Smooth muscle cell of the brain vasculature (primary cell): ENCODE data around the gene GOLGA8R.
"Not testable (repeated sequence)": the region's sequence is repeated elsewhere in the genome, so short reads cannot be mapped to it uniquely, and the experiment has no call there.

Experiments used
- DNase-seq: peaks from one replicate; pipeline ENCODE4 v3.0.0-alpha.2; 2012; ENCODE audit warnings: low read depth, low spot score

GOLGA8R gene, protein sequence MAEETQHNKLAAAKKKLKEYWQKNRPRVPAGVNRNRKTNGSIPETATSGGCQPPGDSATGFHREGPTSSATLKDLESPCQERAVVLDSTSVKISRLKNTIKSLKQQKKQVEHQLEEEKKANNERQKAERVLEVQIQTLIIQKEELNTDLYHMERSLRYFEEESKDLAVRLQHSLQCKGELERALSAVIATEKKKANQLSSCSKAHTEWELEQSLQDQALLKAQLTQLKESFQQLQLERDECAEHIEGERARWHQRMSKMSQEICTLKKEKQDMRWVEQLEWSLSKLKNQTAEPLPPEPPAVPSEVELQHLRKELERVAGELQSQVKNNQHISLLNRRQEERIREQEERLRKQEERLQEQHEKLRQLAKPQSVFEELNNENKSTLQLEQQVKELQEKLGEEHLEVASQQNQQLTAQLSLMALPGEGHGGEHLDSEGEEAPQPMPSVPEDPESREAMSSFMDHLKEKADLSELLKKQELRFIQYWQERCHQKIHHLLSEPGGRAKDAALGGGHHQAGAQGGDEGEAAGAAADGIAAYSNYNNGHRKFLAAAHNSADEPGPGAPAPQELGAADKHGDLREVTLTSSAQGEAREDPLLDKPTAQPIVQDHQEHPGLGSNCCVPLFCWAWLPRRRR

DNA sequence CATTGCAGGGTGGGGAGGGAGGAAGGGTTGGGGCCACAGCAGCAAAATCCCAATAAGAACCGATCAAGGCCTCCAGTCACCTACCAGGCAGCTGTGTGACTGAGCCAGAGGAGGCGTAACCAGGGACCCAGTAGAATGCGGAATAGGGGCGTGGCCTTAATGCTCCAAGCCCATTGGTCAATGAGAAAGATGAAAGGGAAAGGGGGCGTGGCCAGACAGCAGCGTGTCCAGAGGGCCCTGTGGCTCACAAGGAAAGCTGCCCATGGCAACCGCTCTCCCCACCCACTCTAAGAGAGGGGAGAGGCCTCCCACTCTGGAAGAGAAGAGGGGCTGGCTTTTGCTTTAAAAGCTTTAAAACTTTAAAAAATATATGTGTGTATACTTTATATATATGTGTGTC is at the start of gene GOLGA8R:
GOLGA8R (minus strand) TSS at position 101 of the 400 bp plus-strand sequence; CDS start at position 3, 98 bp downstream.
- DNase-seq, result not testable (repeated sequence)

DNA sequence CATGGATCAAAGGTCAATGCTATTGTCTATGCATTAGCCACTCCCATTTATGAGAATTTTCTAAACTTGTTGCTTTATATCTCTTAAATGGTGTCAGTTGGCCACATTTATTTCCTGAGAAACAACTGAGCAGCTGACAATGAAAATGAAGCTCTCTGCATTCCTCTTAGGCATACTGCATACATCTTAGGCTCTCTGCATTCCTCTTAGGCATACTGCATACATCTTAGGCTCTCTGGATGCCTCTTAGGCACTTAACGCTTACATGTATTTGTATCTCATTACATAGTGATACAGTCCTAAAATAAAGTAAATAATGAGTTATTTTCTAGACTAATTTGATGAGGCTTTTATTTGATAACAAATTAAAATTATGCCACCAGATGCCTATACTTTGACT is 49.8 kb upstream of the GOLGA8R start:
- not testable (repeated sequence) for DNase-seq

DNA sequence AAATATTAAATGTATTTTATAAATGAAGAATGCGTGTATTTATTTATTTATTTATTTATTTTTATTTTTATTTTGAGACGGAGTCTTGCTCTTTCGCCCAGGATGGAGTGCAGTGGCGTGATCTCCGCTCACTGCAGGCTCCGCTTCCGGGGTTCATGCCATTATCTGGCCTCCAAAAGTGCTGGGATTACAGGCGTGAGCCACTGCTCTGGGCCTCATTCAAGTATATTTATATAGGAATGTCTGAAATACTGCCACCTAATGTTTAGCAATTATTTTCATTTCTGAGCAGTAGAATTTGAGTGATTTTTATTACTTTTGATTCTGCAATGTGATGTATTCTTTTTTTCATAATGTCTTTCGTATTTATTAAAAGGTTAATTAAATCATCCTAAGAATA is 48.1 kb upstream of the GOLGA8R start:
- DNase-seq, result not testable (repeated sequence)

DNA sequence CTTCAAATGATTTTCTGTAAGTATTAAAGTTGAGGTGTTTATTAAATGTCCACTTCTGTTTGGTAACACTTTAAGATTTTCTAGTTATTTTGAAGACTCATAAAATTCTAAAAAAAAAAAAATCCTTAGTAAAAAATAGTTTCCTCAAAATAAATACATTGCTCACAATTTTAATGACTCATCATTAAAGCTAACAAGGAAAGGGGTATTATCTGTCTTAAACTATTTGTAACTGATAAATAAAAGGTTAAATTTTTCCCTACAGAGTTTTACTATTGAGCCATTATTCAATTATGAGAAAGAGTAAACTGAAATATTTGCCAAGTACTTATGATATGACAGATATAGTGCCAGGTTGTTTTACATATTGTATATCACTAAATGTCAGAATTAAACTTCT is 38.6 kb upstream of the GOLGA8R start:
- DNase-seq, result not testable (repeated sequence)

DNA sequence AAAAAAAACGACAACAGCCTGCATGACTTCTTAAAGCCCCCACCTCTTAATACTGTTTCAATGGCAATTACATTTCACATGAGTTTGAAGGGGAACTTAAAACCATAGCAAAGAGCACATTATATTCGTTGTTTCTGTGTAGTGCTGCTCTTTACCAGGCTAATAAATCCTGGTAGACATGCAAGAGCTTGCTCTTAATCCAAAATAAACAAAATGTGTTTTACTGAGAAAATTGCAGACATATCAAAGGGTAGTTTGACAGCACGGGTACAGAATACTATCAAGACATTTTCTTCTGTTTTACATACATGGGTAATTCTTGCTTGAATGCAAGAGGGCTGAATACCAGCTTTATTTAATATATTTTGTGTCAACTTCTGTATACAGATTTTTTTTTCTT is 24.3 kb upstream of the GOLGA8R start:
- DNase-seq, result not testable (repeated sequence)

DNA sequence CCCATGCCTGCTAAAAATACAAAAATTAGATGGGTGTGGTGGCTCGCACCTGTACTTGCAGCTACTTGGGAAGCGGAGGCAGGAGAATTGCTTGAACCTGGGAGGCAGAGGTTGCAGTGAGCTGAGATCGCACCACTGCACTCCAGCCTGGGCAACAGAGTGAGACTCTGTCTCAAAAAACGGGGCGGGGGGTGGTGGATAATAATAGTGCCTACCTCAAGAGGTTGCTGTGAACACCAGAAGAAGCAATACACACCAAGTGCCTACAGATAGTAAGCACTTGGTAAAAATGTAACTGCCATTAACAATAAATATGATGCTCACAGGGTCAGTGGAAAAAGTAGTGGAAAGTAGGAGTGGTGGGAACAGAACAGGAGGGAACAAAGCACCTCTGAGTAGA is 21.8 kb upstream of the GOLGA8R start:
- not testable (repeated sequence) for DNase-seq

DNA sequence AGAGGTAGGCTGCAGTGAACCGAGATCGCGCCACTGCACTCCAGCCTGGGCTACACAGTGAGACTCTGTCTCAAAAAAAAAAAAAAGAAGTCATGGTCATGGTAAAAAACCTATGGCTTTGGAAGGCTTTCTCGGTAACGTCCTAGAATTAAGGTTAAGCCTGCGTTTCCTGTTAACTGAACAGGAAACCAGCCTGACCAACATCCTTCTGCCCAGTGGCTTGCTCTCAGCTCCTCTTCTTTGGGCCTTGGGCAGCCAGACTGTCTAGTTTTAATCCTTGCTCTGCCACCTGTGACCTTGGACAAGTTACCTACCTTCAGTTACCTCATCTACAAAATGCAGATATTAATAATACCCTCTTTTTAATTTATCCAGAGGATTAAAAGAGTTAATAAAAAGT is 6.7 kb upstream of the GOLGA8R start:
- not testable (repeated sequence) for DNase-seq

DNA sequence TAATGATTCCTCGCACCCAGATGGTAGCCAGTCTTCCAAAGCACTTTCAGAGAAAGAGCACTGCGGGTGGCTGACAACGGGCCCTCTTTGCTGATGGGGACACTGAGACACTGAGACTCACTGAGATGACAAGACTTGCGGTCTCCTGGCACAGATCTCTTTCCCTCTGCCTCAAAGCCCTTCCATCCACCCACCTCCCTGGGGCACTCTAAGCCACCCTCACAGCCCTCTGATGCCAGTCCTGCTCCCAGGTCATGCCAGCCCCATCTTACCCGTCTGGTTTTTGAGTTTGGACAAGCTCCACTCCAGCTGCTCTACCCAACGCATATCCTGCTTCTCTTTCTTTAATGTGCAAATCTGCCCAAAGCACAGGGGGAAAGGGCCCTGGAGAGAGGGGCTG is 6.4 kb downstream of the GOLGA8R start:
- not testable (repeated sequence) for DNase-seq

DNA sequence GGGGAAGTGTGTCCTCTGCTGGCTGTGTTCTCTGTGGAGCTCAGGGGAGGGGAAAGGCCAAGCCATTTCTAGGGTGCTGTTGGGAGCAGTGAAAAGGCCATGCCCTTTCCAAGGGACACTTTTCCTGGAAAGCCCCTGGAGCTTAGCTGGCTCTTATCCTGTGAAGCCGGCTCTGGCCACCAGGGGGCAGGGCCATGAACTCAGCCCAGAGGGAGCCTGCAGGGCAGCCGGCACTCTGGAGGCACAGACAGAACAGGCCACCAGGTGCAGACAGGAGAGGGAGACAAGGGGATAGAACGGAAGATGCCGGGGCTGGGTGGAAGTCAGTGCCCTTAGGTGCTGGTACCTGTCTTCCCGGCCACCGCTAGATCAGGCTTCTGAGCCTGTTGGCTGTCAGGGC is 15.1 kb downstream of the GOLGA8R start:
- DNase-seq, result not testable (repeated sequence)

DNA sequence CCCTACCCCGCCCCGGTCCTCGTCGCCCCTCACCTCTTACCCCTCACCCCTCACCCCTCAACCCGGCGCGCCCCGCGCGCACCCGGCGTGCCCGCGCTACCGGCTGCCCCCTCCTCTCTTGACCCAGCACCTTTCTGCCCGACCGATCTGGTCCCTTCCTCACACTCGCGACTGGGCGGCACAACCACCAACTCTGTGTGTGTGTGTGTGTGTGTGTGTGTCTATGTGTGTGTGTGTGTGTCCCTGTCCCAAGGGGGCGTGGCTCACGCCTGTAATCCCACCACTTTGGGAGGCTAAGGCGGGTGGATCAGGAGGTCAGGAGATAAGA is 20.4 kb downstream of the GOLGA8R start:
- DNase-seq, result not testable (repeated sequence)

DNA sequence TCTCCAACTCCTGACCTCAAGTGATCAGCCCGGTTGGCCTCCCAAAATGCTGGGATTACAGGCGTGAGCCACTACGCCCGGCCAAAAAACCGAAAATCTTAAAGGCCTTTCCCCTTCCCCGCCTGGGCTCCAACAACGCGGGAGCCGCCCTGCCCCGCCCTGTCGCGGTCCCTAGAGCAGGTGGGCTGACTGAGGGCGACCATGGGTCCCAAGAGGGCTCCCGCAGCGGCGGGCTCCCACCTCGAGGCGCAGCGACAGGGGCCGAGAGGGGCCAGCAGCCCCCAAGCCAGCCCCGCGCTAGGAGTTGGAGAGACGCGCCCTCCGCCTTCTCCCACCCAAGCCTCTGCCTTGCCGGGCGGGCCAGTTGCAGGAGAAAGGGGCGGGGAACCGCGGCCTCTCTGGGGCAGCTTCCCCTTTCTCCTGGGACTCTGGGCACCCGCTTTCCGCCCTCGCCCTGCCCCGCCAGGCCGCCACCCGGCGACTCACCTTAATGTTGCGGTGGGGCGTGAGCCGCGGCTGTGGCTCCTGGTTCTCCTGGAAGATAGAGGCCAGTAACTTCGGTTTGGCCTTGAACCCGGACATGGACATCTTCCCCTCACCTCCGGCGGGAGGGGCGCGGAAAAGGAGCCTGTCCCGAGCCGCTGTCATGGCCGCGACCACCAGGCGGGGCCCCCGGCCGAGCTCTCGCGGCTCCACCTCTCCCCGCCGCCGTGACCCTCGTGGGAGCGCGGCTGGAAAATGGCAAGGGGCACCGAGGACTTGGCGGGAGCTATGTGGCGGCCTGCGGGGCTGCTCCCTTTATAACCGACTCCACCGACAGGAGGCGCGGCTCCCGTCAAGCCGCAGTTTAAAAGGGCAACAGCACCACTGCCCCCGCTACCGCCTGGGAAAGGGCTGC is 21.0 kb downstream of the GOLGA8R start, which contains the start of gene CHRFAM7A:
CHRFAM7A (minus strand) TSS at position 775 of the 898 bp plus-strand sequence. CDS start 10,189 bp downstream, outside the sequence.
- DNase-seq, result not testable (repeated sequence)

DNA sequence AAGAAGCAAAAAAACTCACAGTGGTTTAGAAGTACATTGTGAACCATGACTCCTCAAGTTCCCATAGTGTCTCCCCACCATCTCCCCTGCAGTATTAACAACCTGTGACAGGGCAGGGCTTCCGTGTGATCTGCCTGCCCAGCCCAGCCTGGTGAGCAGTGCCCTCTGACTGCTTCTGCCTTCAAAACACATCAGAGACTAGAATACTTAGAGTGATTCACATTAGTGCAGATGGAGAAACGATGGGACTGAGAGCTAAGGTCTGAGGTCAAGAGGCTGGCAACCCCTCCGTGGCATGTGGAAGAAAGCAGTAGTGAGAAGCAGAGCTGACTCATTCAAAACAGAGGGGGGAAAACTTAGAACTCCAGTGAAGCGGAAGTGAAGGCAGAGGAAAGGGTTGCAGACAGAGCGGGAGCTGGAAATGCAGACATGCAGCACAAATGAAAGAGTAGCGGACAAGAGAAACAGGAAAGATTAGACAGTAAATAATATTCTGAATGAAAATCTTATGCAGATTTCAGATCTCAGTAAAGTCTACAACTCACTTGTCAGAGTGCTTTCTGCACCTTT is 27.7 kb downstream of the GOLGA8R start:
- DNase-seq, result not testable (repeated sequence)

DNA sequence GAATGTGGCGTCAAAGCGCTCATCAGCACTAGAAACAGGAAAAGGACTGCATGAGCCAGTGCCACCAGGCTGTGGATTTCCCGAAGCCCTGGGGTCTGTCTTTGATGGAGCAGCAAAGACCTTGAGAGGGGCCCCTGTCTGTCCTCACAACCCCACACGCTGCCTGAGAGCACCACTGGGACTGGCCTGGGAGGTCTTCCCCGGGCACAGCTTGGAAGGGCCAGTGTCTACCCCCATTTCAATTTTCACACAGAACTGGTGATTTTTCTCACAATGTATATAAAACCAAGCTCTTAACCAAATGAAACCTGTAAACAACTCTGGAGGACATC is 37.0 kb downstream of the GOLGA8R start:
- DNase-seq, result not testable (repeated sequence)

DNA sequence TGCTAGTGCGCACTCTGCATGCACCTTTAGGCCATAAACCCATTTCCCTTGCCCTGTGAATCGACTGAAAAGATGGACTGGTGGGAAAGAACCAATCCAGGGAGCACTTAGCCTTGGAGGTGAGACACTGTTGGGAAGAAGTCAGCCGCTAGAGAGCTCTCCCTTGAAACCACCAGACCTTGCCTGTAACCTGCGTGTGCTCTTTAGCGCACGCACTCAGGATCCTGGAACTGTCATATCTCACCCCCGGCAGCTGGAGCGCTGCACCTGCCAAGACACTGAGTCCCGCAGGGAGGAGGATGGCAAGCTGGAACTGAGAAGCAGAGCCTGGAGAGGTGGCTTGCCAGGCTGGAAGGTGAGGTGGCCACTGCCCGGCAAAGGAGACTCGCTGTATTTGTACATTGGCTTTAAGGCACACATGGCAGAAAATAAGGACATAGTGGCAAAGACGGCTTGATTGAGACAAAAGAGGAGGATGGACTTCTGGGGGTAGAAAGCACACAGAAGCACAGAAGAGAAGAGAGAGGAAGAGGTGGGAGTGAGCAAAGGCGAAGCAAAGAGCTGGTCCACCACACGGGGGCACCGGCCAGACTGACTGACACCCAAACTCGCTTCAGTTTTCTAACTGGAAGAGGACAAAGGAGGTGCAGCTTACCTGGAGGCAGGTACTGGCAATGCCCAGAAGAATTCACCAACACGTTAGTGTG is 37.5 kb downstream of the GOLGA8R start:
- DNase-seq, result not testable (repeated sequence)

DNA sequence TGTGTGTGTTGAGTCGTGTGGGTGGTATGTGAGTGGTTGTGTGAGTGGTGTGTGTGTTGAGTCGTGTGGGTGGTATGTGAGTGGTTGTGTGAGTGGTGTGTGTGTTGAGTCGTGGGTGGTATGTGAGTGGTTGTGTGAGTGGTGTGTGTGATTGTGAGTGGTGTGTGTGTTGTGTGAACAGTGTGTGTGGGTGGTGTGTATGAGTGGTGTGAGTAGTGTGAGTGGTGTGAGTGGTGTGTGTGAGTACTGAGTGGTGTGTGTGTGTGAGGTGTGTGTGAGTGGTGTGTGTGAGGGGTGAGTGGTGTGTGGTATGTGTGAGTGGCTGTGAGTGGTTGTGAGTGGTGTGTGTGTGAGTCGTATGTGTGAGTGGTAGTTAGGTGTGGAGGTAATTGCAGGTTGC is 38.2 kb downstream of the GOLGA8R start:
- DNase-seq, result not testable (repeated sequence)

DNA sequence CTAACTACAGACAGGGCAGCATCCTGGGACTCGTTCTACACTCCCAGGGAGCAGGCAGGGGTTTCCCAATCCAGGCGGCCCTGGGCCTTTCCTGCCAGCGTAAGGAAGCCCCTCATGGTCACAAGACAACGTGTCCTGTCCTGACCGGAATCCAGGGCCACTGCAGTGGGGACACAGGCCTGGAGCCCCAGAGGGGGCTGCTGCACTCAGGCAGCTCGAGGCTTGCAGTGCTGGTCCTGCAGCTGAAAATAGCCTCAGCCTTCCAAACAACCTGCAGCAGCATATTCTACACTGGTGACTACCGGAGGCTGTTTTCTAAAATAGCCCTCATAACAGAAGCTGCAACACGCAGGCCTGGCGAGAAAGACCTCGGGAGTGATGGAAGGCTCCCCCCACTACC is 39.2 kb downstream of the GOLGA8R start:
- not testable (repeated sequence) for DNase-seq

DNA sequence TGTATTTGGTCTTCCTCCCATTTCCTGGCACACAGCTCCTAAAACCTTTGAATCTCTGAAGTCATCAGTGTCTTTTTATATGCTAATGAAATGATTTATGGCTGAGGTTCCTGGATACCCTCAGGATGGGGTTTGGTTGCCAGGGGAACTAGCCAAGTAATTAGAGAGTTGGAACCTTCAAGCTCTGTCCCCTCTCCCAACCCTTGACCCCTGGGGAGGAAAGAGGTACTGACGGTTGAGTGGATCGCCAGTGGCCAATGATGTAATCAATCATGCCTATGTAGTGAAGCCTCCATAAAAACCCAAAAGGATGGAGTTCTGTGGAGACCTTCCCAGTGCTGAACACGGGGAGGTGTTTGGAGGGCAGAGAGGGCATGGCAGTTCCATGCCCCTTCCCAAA is 45.8 kb downstream of the GOLGA8R start:
- not testable (repeated sequence) for DNase-seq

DNA sequence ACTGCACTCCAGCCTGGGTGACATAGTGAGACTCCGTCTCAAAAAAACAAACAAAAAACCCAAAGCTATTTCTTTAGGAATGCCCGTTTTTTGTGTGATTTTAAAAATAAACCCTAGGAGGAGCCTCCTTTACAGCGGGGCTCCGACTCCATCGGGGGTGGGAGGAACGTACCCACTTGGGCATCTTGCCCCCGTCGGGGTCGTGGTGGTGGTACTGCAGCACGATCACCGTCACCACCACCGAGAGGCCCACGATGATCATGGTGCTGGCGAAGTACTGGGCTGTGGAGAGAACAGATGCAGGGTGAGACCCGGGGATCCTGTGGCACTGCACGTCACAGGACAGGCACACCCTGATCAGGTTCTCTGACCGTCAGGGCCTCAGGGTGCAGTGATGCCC is 46.8 kb downstream of the GOLGA8R start:
- not testable (repeated sequence) for DNase-seq

DNA sequence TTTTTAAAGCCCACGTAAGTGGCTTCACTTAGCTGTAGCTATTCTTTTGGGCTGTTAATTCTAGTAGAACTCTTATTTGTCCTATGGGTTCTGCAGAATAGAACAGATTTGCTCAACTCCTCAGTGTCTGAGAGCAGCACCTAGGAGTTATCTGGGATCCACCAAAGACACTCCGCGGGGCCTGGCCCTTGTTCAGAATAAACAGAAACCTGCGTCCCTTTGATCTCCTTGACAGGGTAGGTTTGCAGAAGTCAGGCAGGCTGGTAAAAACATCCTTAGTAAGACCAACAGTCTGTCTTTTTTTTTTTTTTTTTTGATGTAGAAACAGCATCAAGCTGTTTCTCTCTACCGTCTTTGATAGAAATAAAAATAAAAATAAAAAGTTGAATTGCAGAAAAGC is 52.7 kb downstream of the GOLGA8R start:
- not testable (repeated sequence) for DNase-seq

DNA sequence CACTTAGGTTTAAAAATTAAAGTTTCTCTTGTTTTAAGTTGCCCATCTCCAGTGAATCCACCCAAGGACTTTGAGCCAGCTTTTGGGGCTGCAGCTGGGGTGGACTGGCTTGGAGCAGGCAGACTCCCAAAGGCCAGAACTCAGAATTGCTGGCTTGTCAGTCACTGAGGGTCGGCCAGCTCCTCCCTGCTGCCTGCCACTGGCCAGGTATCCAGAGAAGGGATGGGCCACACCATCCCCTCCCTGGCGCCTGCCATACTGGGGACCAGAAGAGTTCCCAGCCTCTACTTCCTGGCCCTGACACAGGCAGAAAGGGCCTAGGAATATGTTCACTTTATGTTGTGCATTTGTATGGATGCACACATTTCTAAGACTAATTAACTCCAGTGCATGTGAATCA is 53.1 kb downstream of the GOLGA8R start:
- not testable (repeated sequence) for DNase-seq

DNA sequence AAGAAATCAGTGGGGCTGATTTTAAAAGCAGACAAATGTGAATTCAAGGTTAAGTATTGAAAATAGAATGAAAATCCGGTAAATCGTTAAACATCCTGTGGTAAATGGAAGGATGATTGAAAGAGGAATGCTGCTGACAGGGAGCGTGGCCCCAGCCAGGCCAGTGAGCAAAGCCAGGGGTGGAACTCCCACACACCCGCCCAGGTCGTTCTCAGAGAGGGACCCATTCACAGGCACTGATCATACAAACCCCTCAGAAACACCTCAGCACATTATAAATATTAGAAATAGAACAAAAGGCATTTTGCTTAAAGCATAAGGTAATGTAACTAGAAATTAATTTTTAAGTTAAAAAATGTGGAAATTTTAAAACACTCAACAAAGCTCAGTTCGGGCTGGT is 59.0 kb downstream of the GOLGA8R start:
- DNase-seq, result not testable (repeated sequence)
